Parathyroid adenoma (tissue), 2 donors: ENCODE results near the gene CEP83.

Experiments used
- H2AFZ ChIP-seq: fragments of 300-600 bp; sonication (generic); one replicate; pipeline ENCODE4 v1.7.0; 2017; ENCODE audit warnings: antibody characterized with exemption, mild to moderate bottlenecking
- H3K27ac ChIP-seq: fragments of 300-600 bp; sonication (generic); one replicate; pipeline ENCODE4 v1.7.0; 2017
- H3K27me3 ChIP-seq: fragments of 300-600 bp; sonication (generic); one replicate; pipeline ENCODE4 v1.7.0; 2017; ENCODE audit warnings: low read length; ENCODE audit not compliant: control insufficient read depth, insufficient read depth
- H3K36me3 ChIP-seq: fragments of 300-600 bp; sonication (generic); one replicate; pipeline ENCODE4 v1.7.0; 2017; ENCODE audit warnings: low read length; ENCODE audit not compliant: control insufficient read depth, insufficient read depth
- H3K4me1 ChIP-seq: fragments of 300-600 bp; sonication (generic); one replicate; pipeline ENCODE4 v1.7.0; 2017; ENCODE audit warnings: control low read depth
- H3K4me2 ChIP-seq: fragments of 300-600 bp; sonication (generic); one replicate; pipeline ENCODE4 v1.7.0; 2017; ENCODE audit warnings: low read length
- H3K4me3 ChIP-seq: fragments of 300-600 bp; sonication (generic); one replicate; pipeline ENCODE4 v1.7.0; 2017; ENCODE audit warnings: low read depth, low read length
- H3K79me2 ChIP-seq: fragments of 300-600 bp; sonication (generic); one replicate; pipeline ENCODE4 v1.7.0; 2017; ENCODE audit warnings: control low read depth
- H3K9ac ChIP-seq: fragments of 300-600 bp; sonication (generic); one replicate; pipeline ENCODE4 v1.7.0; 2017; ENCODE audit warnings: mild to moderate bottlenecking
- H3K9me3 ChIP-seq: fragments of 300-600 bp; sonication (generic); one replicate; pipeline ENCODE4 v1.7.0; 2017; ENCODE audit warnings: low read length; ENCODE audit not compliant: control insufficient read depth
- TF ChIP-seq, protein P1 (sequence below): fragments of 300-600 bp; sonication (generic); IDR thresholded peaks from one replicate; pipeline ENCODE4 v1.7.0; 2017; ENCODE audit warnings: antibody characterized with exemption, mild to moderate bottlenecking
- donor health status: primary hyperparathyroidism.

CEP83 gene

GRCh38 chr12:94495445-94496115 lies 35.9 kb upstream of the CEP83 start:
- H3K9me3 ChIP-seq: no peaks in the 10 kb centered on the region
- no peak overlapping the region for H3K4me2 ChIP-seq
- no peak overlapping the region for H3K4me3 ChIP-seq
- H2AFZ ChIP-seq: no peak overlapping the region
- TF ChIP-seq, protein P1, sequence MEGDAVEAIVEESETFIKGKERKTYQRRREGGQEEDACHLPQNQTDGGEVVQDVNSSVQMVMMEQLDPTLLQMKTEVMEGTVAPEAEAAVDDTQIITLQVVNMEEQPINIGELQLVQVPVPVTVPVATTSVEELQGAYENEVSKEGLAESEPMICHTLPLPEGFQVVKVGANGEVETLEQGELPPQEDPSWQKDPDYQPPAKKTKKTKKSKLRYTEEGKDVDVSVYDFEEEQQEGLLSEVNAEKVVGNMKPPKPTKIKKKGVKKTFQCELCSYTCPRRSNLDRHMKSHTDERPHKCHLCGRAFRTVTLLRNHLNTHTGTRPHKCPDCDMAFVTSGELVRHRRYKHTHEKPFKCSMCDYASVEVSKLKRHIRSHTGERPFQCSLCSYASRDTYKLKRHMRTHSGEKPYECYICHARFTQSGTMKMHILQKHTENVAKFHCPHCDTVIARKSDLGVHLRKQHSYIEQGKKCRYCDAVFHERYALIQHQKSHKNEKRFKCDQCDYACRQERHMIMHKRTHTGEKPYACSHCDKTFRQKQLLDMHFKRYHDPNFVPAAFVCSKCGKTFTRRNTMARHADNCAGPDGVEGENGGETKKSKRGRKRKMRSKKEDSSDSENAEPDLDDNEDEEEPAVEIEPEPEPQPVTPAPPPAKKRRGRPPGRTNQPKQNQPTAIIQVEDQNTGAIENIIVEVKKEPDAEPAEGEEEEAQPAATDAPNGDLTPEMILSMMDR: no peak
- no peaks in the 10 kb centered on the region for H3K36me3 ChIP-seq
- no peak overlapping the region for H3K9ac ChIP-seq
- no peaks in the 10 kb centered on the region for H3K79me2 ChIP-seq
- H3K4me1 ChIP-seq: no peaks in the 10 kb centered on the region
- H3K27ac ChIP-seq: no peak overlapping the region
- H3K27me3 ChIP-seq: no peaks in the 10 kb centered on the region

DNA sequence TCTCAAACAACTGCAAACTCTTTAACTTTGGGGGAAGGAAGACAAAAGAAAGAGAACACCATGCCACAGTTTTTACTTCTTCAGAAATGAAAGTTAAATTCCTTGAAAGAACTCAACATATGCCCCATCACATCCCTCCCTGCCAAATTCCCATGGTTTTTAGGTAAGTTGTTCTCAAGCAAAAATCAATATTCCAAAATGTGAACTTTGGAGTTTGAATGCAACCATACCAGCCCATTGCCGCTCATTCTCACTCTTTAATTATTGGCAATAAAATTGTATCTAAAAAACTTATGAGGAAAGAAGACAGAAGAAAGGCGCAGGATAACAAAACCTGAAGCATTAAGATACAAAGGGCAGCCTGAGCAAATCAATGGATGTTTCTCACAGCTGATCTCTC lies 31.8 kb upstream of the CEP83 start:
- H3K4me1 ChIP-seq: no peaks in the 10 kb centered on the region
- TF ChIP-seq, protein P1: no peak
- H3K27ac ChIP-seq: no peak overlapping the region
- H3K9ac ChIP-seq: no peak overlapping the region
- H3K4me3 ChIP-seq: no peak overlapping the region
- no peak overlapping the region for H2AFZ ChIP-seq
- H3K79me2 ChIP-seq: no peaks in the 10 kb centered on the region
- H3K4me2 ChIP-seq: no peak overlapping the region
- no peaks in the 10 kb centered on the region for H3K9me3 ChIP-seq
- no peaks in the 10 kb centered on the region for H3K27me3 ChIP-seq
- no peaks in the 10 kb centered on the region for H3K36me3 ChIP-seq

DNA sequence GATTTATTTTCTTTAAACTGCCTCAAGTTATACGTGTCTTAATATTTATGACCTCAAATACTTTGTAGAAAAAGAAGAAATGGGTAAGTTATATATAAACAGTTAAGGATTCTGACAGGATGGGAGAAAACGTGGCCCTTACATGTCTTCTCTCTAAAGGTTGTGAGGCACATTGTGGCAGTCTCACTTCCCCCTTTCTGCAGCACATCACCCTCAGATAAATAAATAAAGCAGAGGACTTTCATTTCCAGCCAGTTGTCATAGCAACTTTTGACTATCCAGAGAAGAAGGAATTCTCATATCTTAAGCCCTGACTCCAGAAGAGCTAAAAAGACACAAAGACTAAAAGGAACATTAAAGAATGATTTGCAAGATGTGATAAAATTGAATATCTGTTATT lies 28.8 kb upstream of the CEP83 start:
- no peak overlapping the region for H2AFZ ChIP-seq
- H3K27ac ChIP-seq: no peak overlapping the region
- H3K4me3 ChIP-seq: no peak overlapping the region
- TF ChIP-seq, protein P1: no peak
- H3K4me1 ChIP-seq: no peaks in the 10 kb centered on the region
- no peak overlapping the region for H3K9ac ChIP-seq
- H3K9me3 ChIP-seq: no peaks in the 10 kb centered on the region
- H3K36me3 ChIP-seq: no peaks in the 10 kb centered on the region
- H3K4me2 ChIP-seq: no peak overlapping the region
- no peaks in the 10 kb centered on the region for H3K79me2 ChIP-seq
- H3K27me3 ChIP-seq: no peaks in the 10 kb centered on the region

DNA sequence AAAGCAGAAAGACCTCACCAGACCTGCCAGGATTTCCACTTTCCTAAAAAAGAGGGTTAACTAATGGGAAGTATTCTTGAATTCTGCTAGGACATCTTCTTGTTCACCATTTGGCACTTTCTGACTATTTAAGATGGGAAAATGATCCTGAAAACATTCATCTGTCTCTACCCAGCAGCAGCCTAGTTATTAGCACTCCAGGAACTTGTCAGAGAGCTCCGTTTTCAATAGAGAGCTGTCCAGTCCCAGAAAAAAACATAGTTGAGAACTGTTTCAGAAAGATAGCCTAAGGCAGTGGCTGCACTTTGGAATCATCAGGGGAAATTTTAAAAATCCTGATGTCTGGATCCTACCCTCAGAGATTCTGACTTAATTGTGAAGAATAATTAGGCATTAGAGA lies 22.1 kb upstream of the CEP83 start:
- H3K9ac ChIP-seq: no peak overlapping the region
- no peak overlapping the region for H3K4me3 ChIP-seq
- H3K36me3 ChIP-seq: no peaks in the 10 kb centered on the region
- H2AFZ ChIP-seq: no peak overlapping the region
- no peaks in the 10 kb centered on the region for H3K79me2 ChIP-seq
- H3K27ac ChIP-seq: no peak overlapping the region
- H3K4me1 ChIP-seq: no peaks in the 10 kb centered on the region
- no peak overlapping the region for H3K4me2 ChIP-seq
- no peaks in the 10 kb centered on the region for H3K27me3 ChIP-seq
- no peaks in the 10 kb centered on the region for H3K9me3 ChIP-seq
- TF ChIP-seq, protein P1: no peak

DNA sequence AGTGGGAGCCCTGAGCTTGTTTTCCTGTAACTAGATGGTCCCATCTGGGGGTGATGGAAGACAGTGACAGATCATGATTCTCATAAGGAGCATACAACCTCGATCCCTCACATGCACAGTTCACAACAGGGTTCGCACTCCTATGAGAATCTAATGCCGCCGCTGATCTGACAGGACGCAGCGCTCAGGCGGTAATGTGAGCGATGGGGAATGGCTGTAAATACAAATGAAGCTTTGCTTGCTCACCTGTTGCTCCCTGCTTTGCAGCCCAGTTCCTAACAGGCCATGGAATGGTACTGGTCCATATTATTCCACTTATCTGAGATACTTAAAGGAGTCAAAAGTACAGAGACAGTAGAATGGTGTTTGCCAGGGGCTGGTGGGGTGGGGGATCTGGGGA lies 9.9 kb upstream of the CEP83 start:
- Histone ChIP-seq H3K79me2 (no peaks in the 10 kb centered on the region), H3K36me3 (no peaks in the 10 kb centered on the region), H3K4me2 (no peak overlapping the region), H3K4me3 (no peak overlapping the region), H3K27me3 (no peaks in the 10 kb centered on the region), H3K9me3 (no peaks in the 10 kb centered on the region), H3K9ac (no peak overlapping the region), H3K27ac (no peak overlapping the region), H3K4me1 (no peaks in the 10 kb centered on the region), H2AFZ (no peak overlapping the region)
- TF ChIP-seq, protein P1: no peak
